Caco-2 (cell line): Measurements from ENCODE around the gene ERICH6B. TPM values are rescaled to one million over a fixed set of nuclear protein-coding genes. Genes with fewer than 3 reads are reported as not detected.

ENCODE experiments used
- BruUV-seq: library from RNA; stranded (reverse); fragments of 400-500 nt; replicated peaks from 2 replicates; lab custom pipeline; 2021; lab: Mats Ljungman, UMichigan
- CTCF ChIA-PET: fragments of 300-600 bp; sonication (Branson Sonifier 250); formaldehyde crosslinking; loops from one replicate; lab custom pipeline; 2022; ENCODE audit warnings: antibody characterized with exemption; lab: Charles Lee
- POLR2A ChIA-PET: fragments of 300-600 bp; sonication (Branson Sonifier 250); formaldehyde crosslinking; loops from one replicate; lab custom pipeline; 2022; ENCODE audit warnings: antibody characterized with exemption; lab: Charles Lee
- DNase-seq, 2 experiments: peaks; one replicate each; pipeline versions ENCODE4 v3.0.0 to v3.0.0-alpha.2; 2020 to 2022
- H3K27me3 ChIP-seq: replicated peaks from 2 replicates; pipeline ENCODE4 v1.6.0; 2011; ENCODE audit warnings: low read length; ENCODE audit not compliant: control insufficient read depth, insufficient read depth
- H3K36me3 ChIP-seq: 2 replicates; pipeline ENCODE4 v1.5.1; 2011; ENCODE audit warnings: low read length; ENCODE audit not compliant: control insufficient read depth, insufficient read depth
- H3K4me1 ChIP-seq: fragments of 250-450 bp; sonication (Bioruptor Pico); 2 replicates; pipeline ENCODE4 v1.5.1; 2020; ENCODE audit warnings: mild to moderate bottlenecking
- H3K4me3 ChIP-seq: 2 replicates; pipeline ENCODE4 v1.5.1; 2011; ENCODE audit warnings: low read depth, mild to moderate bottlenecking, control low read depth, low read length
- H3K9me3 ChIP-seq: fragments of 250-450 bp; sonication (Bioruptor Pico); 2 replicates; pipeline ENCODE4 v1.5.1; 2020; ENCODE audit warnings: mild to moderate bottlenecking, moderate library complexity
- H3K27ac Mint-ChIP-seq: one replicate; pipeline ENCODE4 v1.8.0; 2022; ENCODE audit warnings: mixed read lengths; ENCODE audit not compliant: unreplicated experiment
- H3K27me3 Mint-ChIP-seq: one replicate; pipeline ENCODE4 v1.8.0; 2022; ENCODE audit warnings: mixed read lengths; ENCODE audit not compliant: insufficient read depth, unreplicated experiment
- H3K36me3 Mint-ChIP-seq: one replicate; pipeline ENCODE4 v1.8.0; 2022; ENCODE audit warnings: mild to moderate bottlenecking, mixed read lengths; ENCODE audit not compliant: insufficient read depth, unreplicated experiment
- H3K4me1 Mint-ChIP-seq: one replicate; pipeline ENCODE4 v1.8.0; 2022; ENCODE audit warnings: low read depth, mixed read lengths; ENCODE audit not compliant: unreplicated experiment
- H3K4me3 Mint-ChIP-seq: one replicate; pipeline ENCODE4 v1.8.0; 2022; ENCODE audit warnings: mild to moderate bottlenecking, moderate library complexity, mixed read lengths; ENCODE audit not compliant: unreplicated experiment
- H3K9me3 Mint-ChIP-seq: one replicate; pipeline ENCODE4 v1.8.0; 2022; ENCODE audit warnings: mixed read lengths; ENCODE audit not compliant: unreplicated experiment
- CTCF ChIP-seq, 2 experiments: fragments of 200-600 bp in 1 of 2; IDR thresholded peaks; 1 replicate in 1 of 2; 2 replicates in 1 of 2; pipeline versions ENCODE4 v1.5.1 to v1.8.0; 2011 to 2022; ENCODE audit warnings: antibody characterized with exemption in 1 of 2, control low read depth in 1 of 2, inconsistent platforms in 1 of 2, low read depth in 1 of 2, low read length in 1 of 2, mild to moderate bottlenecking in 1 of 2, moderate library complexity in 1 of 2; ENCODE audit not compliant: insufficient read depth in 1 of 2, severe bottlenecking in 1 of 2, unreplicated experiment in 1 of 2
- intact Hi-C: fragments of 100-400 bp; cut with micrococcal nuclease; formaldehyde crosslinking; loops from one replicate; pipeline ENCODE4 v1.10.0; 2022; ENCODE audit not compliant: unreplicated experiment
- total RNA-seq: library from RNA; stranded (reverse); gene quantifications from 2 replicates; pipeline ENCODE4 v1.2.3, GENCODE V29; 2022

The ERICH6B gene
- total RNA-seq, 1 experiment from 2014 or later, result not detected

GRCh38 chr13:45628094-45628493, 12.6 kb upstream of the ERICH6B start:
- Histone ChIP-seq H3K36me3 (no peaks in the 10 kb centered on the region), H3K4me1 (0 out of 2 replicates have a peak, but pooled peaks cover 4% of the 10 kb centered on the region), H3K9me3 (no peaks in the 10 kb centered on the region), H3K4me3 (no peak overlapping the region), H3K27me3 (no peaks in the 10 kb centered on the region)
- Mint-ChIP-seq H3K9me3 (no peaks in the 10 kb centered on the region), H3K27me3 (peaks cover 3% of the 10 kb centered on the region), H3K36me3 (no peaks in the 10 kb centered on the region), H3K4me1 (peaks cover 4% of the 10 kb centered on the region), H3K27ac (no peak overlapping the region), H3K4me3 (no peak overlapping the region)
- ChIA-PET CTCF (no interaction called here), POLR2A (no interaction called here)
- intact Hi-C loops, result loop anchor here (10.0 kb wide), 1 partner anchor 57 kb away; no protein-coding TSS in a partner anchor
- DNase-seq, result no peak
- BruUV-seq, result no TSS peak
- no peak for TF ChIP-seq CTCF (IDR thresholded peaks at IDR 0.05; ENCODE audit: insufficient read depth in 1 of 2, low read depth in 1 of 2, low read length in 1 of 2, severe bottlenecking in 1 of 2, unreplicated experiment in 1 of 2)

- 0 out of 2 replicates have a peak, but pooled peaks cover 4% of the 10 kb centered on the region for H3K4me1 ChIP-seq
- Mint-ChIP-seq H3K4me1 (peaks cover 4% of the 10 kb centered on the region), H3K4me3 (no peak overlapping the region), H3K27ac (no peak overlapping the region), H3K36me3 (no peaks in the 10 kb centered on the region), H3K27me3 (peaks cover 3% of the 10 kb centered on the region), H3K9me3 (no peaks in the 10 kb centered on the region)
- TF ChIP-seq CTCF (IDR thresholded peaks at IDR 0.05; ENCODE audit: insufficient read depth in 1 of 2, low read depth in 1 of 2, low read length in 1 of 2, severe bottlenecking in 1 of 2, unreplicated experiment in 1 of 2), result no peak
- no peaks in the 10 kb centered on the region for H3K9me3 ChIP-seq
- CTCF ChIA-PET, result no interaction called here
- no peak overlapping the region for H3K4me3 ChIP-seq
- intact Hi-C loops, result loop anchor here (10.0 kb wide), 1 partner anchor 57 kb away; no protein-coding TSS in a partner anchor
- no peak for DNase-seq
- no peaks in the 10 kb centered on the region for H3K36me3 ChIP-seq
- no peaks in the 10 kb centered on the region for H3K27me3 ChIP-seq
- no TSS peak for BruUV-seq
- POLR2A ChIA-PET, result no interaction called here
These were observed 12.1 kb upstream of the ERICH6B start for GRCh38 chr13:45627656-45628055.

- peaks cover 4% of the 10 kb centered on the region for H3K4me1 Mint-ChIP-seq
- H3K27me3 Mint-ChIP-seq, result peaks cover 3% of the 10 kb centered on the region
- H3K27me3 ChIP-seq, result no peaks in the 10 kb centered on the region
- H3K9me3 ChIP-seq, result no peaks in the 10 kb centered on the region
- no TSS peak for BruUV-seq
- no peaks in the 10 kb centered on the region for H3K9me3 Mint-ChIP-seq
- no peak for DNase-seq
- 0 out of 2 replicates have a peak, but pooled peaks cover 4% of the 10 kb centered on the region for H3K4me1 ChIP-seq
- H3K36me3 ChIP-seq, result no peaks in the 10 kb centered on the region
- intact Hi-C loops, result loop anchor here (10.0 kb wide), 1 partner anchor 58 kb away; no protein-coding TSS in a partner anchor
- no peak overlapping the region for H3K4me3 ChIP-seq
- H3K36me3 Mint-ChIP-seq, result no peaks in the 10 kb centered on the region
- ChIA-PET POLR2A (no interaction called here), CTCF (no interaction called here)
- no peak overlapping the region for H3K4me3 Mint-ChIP-seq
- H3K27ac Mint-ChIP-seq, result no peak overlapping the region
- no peak for TF ChIP-seq CTCF (IDR thresholded peaks at IDR 0.05; ENCODE audit: insufficient read depth in 1 of 2, low read depth in 1 of 2, low read length in 1 of 2, severe bottlenecking in 1 of 2, unreplicated experiment in 1 of 2)
These were observed 11.3 kb upstream of the ERICH6B start for GRCh38 chr13:45626731-45627374.
